Gastrocnemius medialis (tissue), 4 donors: ENCODE data around the gene ZEB1.

ENCODE experiments used
- CTCF ChIP-seq, 5 experiments: fragments of 450-650 bp in 3 of 5; fragments of 200-600 bp in 2 of 5; sonication (generic) in 2 of 5; IDR thresholded peaks in 4 of 5; conservative IDR thresholded peaks in 1 of 5; 1 replicate in 4 of 5; 2 replicates in 1 of 5; pipeline ENCODE4 v1.5.1; 2016 to 2019; ENCODE audit warnings: antibody characterized with exemption in 5 of 5, mild to moderate bottlenecking in 3 of 5, moderate library complexity in 3 of 5
- POLR2A ChIP-seq, 2 donors: fragments of 450-650 bp; IDR thresholded peaks; one replicate each; pipeline ENCODE4 v1.6.1; 2017; ENCODE audit warnings: antibody characterized with exemption in 2 of 2, mild to moderate bottlenecking in 2 of 2, moderate library complexity in 2 of 2

- peak in 1 of 5 experiments; percentile 18 for TF ChIP-seq CTCF (IDR thresholded peaks at IDR 0.05 in 4 of 5, conservative IDR thresholded peaks at IDR 0.05 in 1 of 5)
- TF ChIP-seq POLR2A (IDR thresholded peaks at IDR 0.05): no peak
Observed at GRCh38 chr10:31353574-31353973, 34.6 kb downstream of the ZEB1 start.
